IPS-15b (cell line): ENCODE measurements around the gene LAPTM4A.

Experiments used
- H3K27me3 ChIP-seq: one replicate; pipeline ENCODE4 v1.6.1; 2013; ENCODE audit warnings: low read length; ENCODE audit not compliant: control insufficient read depth, insufficient read depth
- H3K36me3 ChIP-seq: one replicate; pipeline ENCODE4 v1.6.1; 2013; ENCODE audit warnings: low read length; ENCODE audit not compliant: control insufficient read depth, insufficient read depth
- H3K4me1 ChIP-seq: one replicate; pipeline ENCODE4 v1.6.1; 2013; ENCODE audit warnings: mild to moderate bottlenecking, low read length; ENCODE audit not compliant: control insufficient read depth, insufficient read depth
- H3K4me3 ChIP-seq: one replicate; pipeline ENCODE4 v1.5.1; 2013; ENCODE audit warnings: low read depth, low read length
- H3K9ac ChIP-seq: one replicate; pipeline ENCODE4 v1.6.1; 2013; ENCODE audit warnings: low read depth, mild to moderate bottlenecking, low read length
- H3K9me3 ChIP-seq: one replicate; pipeline ENCODE4 v1.6.1; 2013; ENCODE audit warnings: mild to moderate bottlenecking, low read length; ENCODE audit not compliant: control insufficient read depth, insufficient read depth

Gene LAPTM4A

GRCh38 chr2:20027705-20028434 is 23.6 kb downstream of the LAPTM4A start:
- no peaks in the 10 kb centered on the region for H3K4me1 ChIP-seq
- H3K4me3 ChIP-seq: no peak overlapping the region
- H3K9me3 ChIP-seq: no peaks in the 10 kb centered on the region
- H3K9ac ChIP-seq: no peak overlapping the region
- H3K36me3 ChIP-seq: peaks cover 3% of the 10 kb centered on the region
- no peaks in the 10 kb centered on the region for H3K27me3 ChIP-seq

- H3K9ac ChIP-seq: no peak overlapping the region
- peaks cover 3% of the 10 kb centered on the region for H3K36me3 ChIP-seq
- H3K4me1 ChIP-seq: no peaks in the 10 kb centered on the region
- no peak overlapping the region for H3K4me3 ChIP-seq
- no peaks in the 10 kb centered on the region for H3K9me3 ChIP-seq
- no peaks in the 10 kb centered on the region for H3K27me3 ChIP-seq
Measured at GRCh38 chr2:20027260-20027677, 24.2 kb downstream of the LAPTM4A start.

GRCh38 chr2:20025065-20025786 is 26.2 kb downstream of the LAPTM4A start:
- no peaks in the 10 kb centered on the region for H3K36me3 ChIP-seq
- peaks cover 6% of the 10 kb centered on the region for H3K9me3 ChIP-seq
- no peaks in the 10 kb centered on the region for H3K4me1 ChIP-seq
- no peaks in the 10 kb centered on the region for H3K27me3 ChIP-seq
- no peak overlapping the region for H3K4me3 ChIP-seq
- no peak overlapping the region for H3K9ac ChIP-seq

- no peaks in the 10 kb centered on the region for H3K4me1 ChIP-seq
- peaks cover 6% of the 10 kb centered on the region for H3K9me3 ChIP-seq
- no peaks in the 10 kb centered on the region for H3K27me3 ChIP-seq
- no peaks in the 10 kb centered on the region for H3K36me3 ChIP-seq
- no peak overlapping the region for H3K4me3 ChIP-seq
- no peak overlapping the region for H3K9ac ChIP-seq
Measured at GRCh38 chr2:20023688-20024087, 27.7 kb downstream of the LAPTM4A start.

GRCh38 chr2:20021405-20022009 is 29.9 kb downstream of the LAPTM4A start:
- H3K4me1 ChIP-seq: no peaks in the 10 kb centered on the region

GRCh38 chr2:20019747-20020146 is 31.7 kb downstream of the LAPTM4A start:
- Histone ChIP-seq H3K9me3 (peaks cover 6% of the 10 kb centered on the region), H3K4me3 (no peak overlapping the region), H3K27me3 (peaks cover 1% of the 10 kb centered on the region), H3K36me3 (no peaks in the 10 kb centered on the region), H3K4me1 (no peaks in the 10 kb centered on the region), H3K9ac (no peak overlapping the region)

More at GRCh38 chr2:20021405-20022009, 29.9 kb downstream of the LAPTM4A start:
- no peak overlapping the region for H3K4me3 ChIP-seq
- H3K36me3 ChIP-seq: no peaks in the 10 kb centered on the region
- H3K27me3 ChIP-seq: no peaks in the 10 kb centered on the region
- H3K9ac ChIP-seq: no peak overlapping the region
- H3K9me3 ChIP-seq: peaks cover 6% of the 10 kb centered on the region

- H3K9me3 ChIP-seq: peaks cover 6% of the 10 kb centered on the region
- H3K4me3 ChIP-seq: no peak overlapping the region
- H3K9ac ChIP-seq: no peak overlapping the region
Measured at GRCh38 chr2:20018601-20019152, 32.8 kb downstream of the LAPTM4A start.

GRCh38 chr2:20016346-20016745 is 35.1 kb downstream of the LAPTM4A start:
- H3K9me3 ChIP-seq: peaks cover 2% of the 10 kb centered on the region
- peaks cover 3% of the 10 kb centered on the region for H3K4me1 ChIP-seq
- no peak overlapping the region for H3K9ac ChIP-seq
- peaks cover 29% of the 10 kb centered on the region for H3K27me3 ChIP-seq
- no peak overlapping the region for H3K4me3 ChIP-seq
- H3K36me3 ChIP-seq: no peaks in the 10 kb centered on the region

More at GRCh38 chr2:20018601-20019152, 32.8 kb downstream of the LAPTM4A start:
- H3K4me1 ChIP-seq: peaks cover under 1% of the 10 kb centered on the region
- no peaks in the 10 kb centered on the region for H3K36me3 ChIP-seq
- peaks cover 12% of the 10 kb centered on the region for H3K27me3 ChIP-seq

- no peaks in the 10 kb centered on the region for H3K9me3 ChIP-seq
- no peaks in the 10 kb centered on the region for H3K36me3 ChIP-seq
- H3K9ac ChIP-seq: no peak overlapping the region
- peaks cover 3% of the 10 kb centered on the region for H3K4me1 ChIP-seq
- no peak overlapping the region for H3K4me3 ChIP-seq
- H3K27me3 ChIP-seq: peaks cover 37% of the 10 kb centered on the region
Measured at GRCh38 chr2:20015482-20016083, 35.8 kb downstream of the LAPTM4A start.

GRCh38 chr2:20013126-20013849 is 38.1 kb downstream of the LAPTM4A start:
- Histone ChIP-seq H3K4me3 (peak overlapping the region; percentile 53), H3K36me3 (no peaks in the 10 kb centered on the region), H3K9me3 (no peaks in the 10 kb centered on the region), H3K9ac (peak overlapping the region; percentile 0), H3K27me3 (peaks cover 41% of the 10 kb centered on the region), H3K4me1 (peaks cover 3% of the 10 kb centered on the region)
